AG09319 (cell line): ENCODE measurements around the gene PRIM1.

ENCODE experiments used
- DNase-seq: peaks from one replicate; pipeline ENCODE4 v3.0.0-alpha.2; 2010; ENCODE audit warnings: low read depth; ENCODE audit errors: extremely low read depth
- CTCF ChIP-seq: IDR thresholded peaks from 2 replicates; pipeline ENCODE4 v1.5.1; 2011; ENCODE audit warnings: low read depth, mild to moderate bottlenecking, inconsistent platforms, low read length, moderate library complexity

The PRIM1 gene

GRCh38 chr12:56720731-56721151 lies 31.4 kb downstream of the PRIM1 start:
- no peak for TF ChIP-seq CTCF
- no peak for DNase-seq

GRCh38 chr12:56719056-56719455 lies 33.1 kb downstream of the PRIM1 start:
- no peak for TF ChIP-seq CTCF
- DNase-seq, result no peak

GRCh38 chr12:56718636-56719035 lies 33.5 kb downstream of the PRIM1 start:
- no peak for DNase-seq
- TF ChIP-seq CTCF, result no peak

- DNase-seq, result no peak
- TF ChIP-seq CTCF, result no peak
Measured at GRCh38 chr12:56718149-56718548, 34.0 kb downstream of the PRIM1 start.

GRCh38 chr12:56716933-56717880 lies 34.9 kb downstream of the PRIM1 start:
- TF ChIP-seq CTCF, result no peak

GRCh38 chr12:56716458-56716857 lies 35.7 kb downstream of the PRIM1 start:
- DNase-seq, result no peak
- no peak for TF ChIP-seq CTCF

More at GRCh38 chr12:56716933-56717880, 34.9 kb downstream of the PRIM1 start:
- DNase-seq, result no peak

GRCh38 chr12:56715798-56716197 lies 36.3 kb downstream of the PRIM1 start:
- no peak for DNase-seq
- TF ChIP-seq CTCF, result no peak
